Measurements from ENCODE around the gene STOML1. TPM values are rescaled to one million over a fixed set of nuclear protein-coding genes. Genes with fewer than 3 reads are reported as not detected.

STOML1 gene
- total RNA-seq, 1 donor from 2014 or later, result 17.1 TPM

DNA sequence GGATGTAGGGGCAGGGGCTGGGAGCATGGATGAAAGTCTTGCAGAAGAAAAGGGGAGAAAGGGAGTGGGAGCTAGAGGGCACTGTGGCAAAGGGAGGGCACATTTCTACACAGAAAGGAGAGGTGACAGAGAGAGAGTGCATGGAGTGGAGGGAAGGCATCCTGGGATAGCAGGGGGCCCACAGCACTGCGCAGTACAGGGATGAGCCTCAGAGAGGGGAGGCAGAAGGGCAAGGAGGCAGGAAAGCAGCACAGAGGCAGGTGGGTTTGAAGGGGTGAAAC lies 5.4 kb downstream of the STOML1 start:
- no peaks in the 10 kb centered on the region for H3K27me3 Mint-ChIP-seq (ENCODE audit: unreplicated experiment)
- H3K27ac Mint-ChIP-seq (ENCODE audit: unreplicated experiment), result peak overlapping the region; percentile 19
- H3K36me3 Mint-ChIP-seq (ENCODE audit: unreplicated experiment), result no peaks in the 10 kb centered on the region
- H3K4me1 Mint-ChIP-seq (ENCODE audit: unreplicated experiment), result peaks cover 81% of the 10 kb centered on the region
- H3K9me3 Mint-ChIP-seq (ENCODE audit: unreplicated experiment), result no peaks in the 10 kb centered on the region
- no peak for TF ChIP-seq CTCF (IDR thresholded peaks at IDR 0.05)
- DNase-seq (ENCODE audit: extremely low spot score, unreplicated experiment), result no peak
- H3K4me3 Mint-ChIP-seq (ENCODE audit: unreplicated experiment), result no peak overlapping the region

GRCh38 chr15:73986055-73986775 lies 5.9 kb downstream of the STOML1 start:
- no peak overlapping the region for H3K4me3 Mint-ChIP-seq (ENCODE audit: unreplicated experiment)
- no peak for DNase-seq (ENCODE audit: extremely low spot score, unreplicated experiment)
- H3K27ac Mint-ChIP-seq (ENCODE audit: unreplicated experiment), result no peak overlapping the region

GRCh38 chr15:73985101-73985873 lies 6.8 kb downstream of the STOML1 start:
- TF ChIP-seq CTCF (IDR thresholded peaks at IDR 0.05), result no peak
- Mint-ChIP-seq H3K4me3 (ENCODE audit: unreplicated experiment) (no peak overlapping the region), H3K36me3 (ENCODE audit: unreplicated experiment) (no peaks in the 10 kb centered on the region), H3K27ac (ENCODE audit: unreplicated experiment) (peak overlapping the region; percentile 97), H3K9me3 (ENCODE audit: unreplicated experiment) (no peaks in the 10 kb centered on the region), H3K27me3 (ENCODE audit: unreplicated experiment) (no peaks in the 10 kb centered on the region), H3K4me1 (ENCODE audit: unreplicated experiment) (peaks cover 73% of the 10 kb centered on the region)
- no peak for DNase-seq (ENCODE audit: extremely low spot score, unreplicated experiment)

More at GRCh38 chr15:73986055-73986775, 5.9 kb downstream of the STOML1 start:
- peaks cover 82% of the 10 kb centered on the region for H3K4me1 Mint-ChIP-seq (ENCODE audit: unreplicated experiment)
- no peaks in the 10 kb centered on the region for H3K36me3 Mint-ChIP-seq (ENCODE audit: unreplicated experiment)
- no peaks in the 10 kb centered on the region for H3K9me3 Mint-ChIP-seq (ENCODE audit: unreplicated experiment)
- no peak for TF ChIP-seq CTCF (IDR thresholded peaks at IDR 0.05)
- H3K27me3 Mint-ChIP-seq (ENCODE audit: unreplicated experiment), result no peaks in the 10 kb centered on the region

- no peak for DNase-seq (ENCODE audit: extremely low spot score, unreplicated experiment)
- no peaks in the 10 kb centered on the region for H3K9me3 Mint-ChIP-seq (ENCODE audit: unreplicated experiment)
- H3K27ac Mint-ChIP-seq (ENCODE audit: unreplicated experiment), result peak overlapping the region; percentile 97
- H3K36me3 Mint-ChIP-seq (ENCODE audit: unreplicated experiment), result no peaks in the 10 kb centered on the region
- H3K27me3 Mint-ChIP-seq (ENCODE audit: unreplicated experiment), result no peaks in the 10 kb centered on the region
- peaks cover 69% of the 10 kb centered on the region for H3K4me1 Mint-ChIP-seq (ENCODE audit: unreplicated experiment)
- TF ChIP-seq CTCF (IDR thresholded peaks at IDR 0.05), result no peak
- H3K4me3 Mint-ChIP-seq (ENCODE audit: unreplicated experiment), result no peak overlapping the region
Measured at GRCh38 chr15:73984208-73984979, 7.7 kb downstream of the STOML1 start.

DNA sequence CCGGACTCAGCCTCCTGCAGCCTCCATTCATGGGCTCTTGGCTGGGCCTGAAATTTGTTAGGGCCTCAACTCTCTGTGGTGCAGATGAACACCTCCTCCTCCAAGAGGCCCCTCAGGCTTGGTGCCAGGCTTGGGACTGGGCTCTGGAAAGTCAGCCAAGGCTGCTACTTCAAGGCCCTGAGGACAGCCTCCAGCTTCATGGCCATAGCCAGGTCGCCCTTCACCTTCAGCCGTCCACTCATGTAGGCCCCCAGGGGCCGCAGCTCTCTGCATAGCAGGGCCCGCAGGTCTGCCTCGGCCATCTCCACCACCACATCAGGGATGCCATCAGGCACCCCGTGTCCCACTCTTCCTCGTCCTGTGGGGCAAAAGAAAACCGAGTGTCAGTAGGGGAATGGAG lies 8.3 kb downstream of the STOML1 start:
- no peak overlapping the region for H3K4me3 Mint-ChIP-seq (ENCODE audit: unreplicated experiment)
- peaks cover 67% of the 10 kb centered on the region for H3K4me1 Mint-ChIP-seq (ENCODE audit: unreplicated experiment)
- peak overlapping the region; percentile 97 for H3K27ac Mint-ChIP-seq (ENCODE audit: unreplicated experiment)
- no peaks in the 10 kb centered on the region for H3K36me3 Mint-ChIP-seq (ENCODE audit: unreplicated experiment)
- no peaks in the 10 kb centered on the region for H3K9me3 Mint-ChIP-seq (ENCODE audit: unreplicated experiment)
- no peaks in the 10 kb centered on the region for H3K27me3 Mint-ChIP-seq (ENCODE audit: unreplicated experiment)
- no peak for DNase-seq (ENCODE audit: extremely low spot score, unreplicated experiment)
- no peak for TF ChIP-seq CTCF (IDR thresholded peaks at IDR 0.05)

Measured in osteocyte (in vitro differentiated cells).